ENCODE measurements around the gene TENM3.

The TENM3 gene

GRCh38 chr4:182700362-182701160, 457.4 kb downstream of the TENM3 start:
- ATAC-seq = no peak
- TF ChIP-seq TOX (CRISPR knock-in tag; IDR thresholded peaks at IDR 0.05; ENCODE audit: borderline replicate concordance) (no peak), OSR1 (CRISPR knock-in tag; IDR thresholded peaks at IDR 0.05) (no peak), POU6F1 (CRISPR knock-in tag; IDR thresholded peaks at IDR 0.05; ENCODE audit: borderline replicate concordance, low read depth) (no peak), ZFP30 (CRISPR knock-in tag; IDR thresholded peaks at IDR 0.05) (no peak), PATZ1 (CRISPR knock-in tag; IDR thresholded peaks at IDR 0.05; ENCODE audit: borderline replicate concordance) (no peak), ISL1 (CRISPR knock-in tag; IDR thresholded peaks at IDR 0.05) (no peak), ZNF8 (CRISPR knock-in tag; IDR thresholded peaks at IDR 0.05) (no peak), CSRNP3 (CRISPR knock-in tag; IDR thresholded peaks at IDR 0.05) (no peak), CREB5 (CRISPR knock-in tag; IDR thresholded peaks at IDR 0.05; ENCODE audit: low read depth) (no peak)

GRCh38 chr4:182704077-182704476, 460.9 kb downstream of the TENM3 start:
- no peak for ATAC-seq

GRCh38 chr4:182704948-182705347, 461.7 kb downstream of the TENM3 start:
- TF ChIP-seq SNAI2 (CRISPR knock-in tag; IDR thresholded peaks at IDR 0.05) (no peak), ARNTL (CRISPR knock-in tag; IDR thresholded peaks at IDR 0.05; ENCODE audit: borderline replicate concordance, low read depth) (no peak), ZC3H10 (CRISPR knock-in tag; IDR thresholded peaks at IDR 0.05) (no peak), BACH2 (CRISPR knock-in tag; IDR thresholded peaks at IDR 0.05; ENCODE audit: borderline replicate concordance) (no peak), OSR1 (CRISPR knock-in tag; IDR thresholded peaks at IDR 0.05) (no peak), ZNF565 (CRISPR knock-in tag; conservative IDR thresholded peaks at IDR 0.05; ENCODE audit: low read depth) (no peak), POU6F1 (CRISPR knock-in tag; IDR thresholded peaks at IDR 0.05; ENCODE audit: borderline replicate concordance, low read depth) (no peak), ISL1 (CRISPR knock-in tag; IDR thresholded peaks at IDR 0.05) (no peak), ZNF70 (CRISPR knock-in tag; IDR thresholded peaks at IDR 0.05) (no peak), RARB (CRISPR knock-in tag; IDR thresholded peaks at IDR 0.05) (no peak), TSHZ2 (CRISPR knock-in tag; IDR thresholded peaks at IDR 0.05) (no peak), ESRRG (CRISPR knock-in tag; IDR thresholded peaks at IDR 0.05) (no peak)
- ATAC-seq = no peak

More at GRCh38 chr4:182704077-182704476, 460.9 kb downstream of the TENM3 start:
- no peak for TF ChIP-seq TSHZ2 (CRISPR knock-in tag; IDR thresholded peaks at IDR 0.05)
